H1 (cell line): ENCODE data around the gene GGT6. TPM values are rescaled to one million over a fixed set of nuclear protein-coding genes. Genes with fewer than 3 reads are reported as not detected.
A peak's percentile ranks its signal among the peaks of the same experiment; 100 is the strongest.

Experiments used
- BCL11A ChIP-seq, 2 experiments: IDR thresholded peaks; one replicate each; pipeline ENCODE4 v1.6.1; 2011; ENCODE audit warnings: low read depth in 2 of 2, low read length in 2 of 2, mild to moderate bottlenecking in 2 of 2
- CBX5 ChIP-seq: fragments of 300-800, 300-1000 bp; sonication (generic); IDR thresholded peaks from 2 replicates; pipeline ENCODE4 v1.7.1; 2016; ENCODE audit warnings: antibody characterized with exemption, low read length, low read depth
- CBX8 ChIP-seq: fragments of 300-800, 300-1000 bp; sonication (generic); IDR thresholded peaks from 2 replicates; pipeline ENCODE4 v1.7.1; 2016; ENCODE audit warnings: low read depth, low read length, borderline replicate concordance
- CTBP2 ChIP-seq: IDR thresholded peaks from 2 replicates; pipeline ENCODE4 v1.7.0; 2011; ENCODE audit warnings: borderline replicate concordance, mild to moderate bottlenecking, moderate library complexity, mixed read lengths, low read length; ENCODE audit not compliant: insufficient read depth, insufficient read length
- EGR1 ChIP-seq: IDR thresholded peaks from 2 replicates; pipeline ENCODE4 v1.6.1; 2011; ENCODE audit warnings: low read depth, low read length, borderline replicate concordance
- EZH2 ChIP-seq: fragments of 200-600 bp; sonication (generic); IDR thresholded peaks from 2 replicates; pipeline ENCODE4 v1.7.1; 2012; ENCODE audit warnings: low read depth, mild to moderate bottlenecking, moderate library complexity, low read length, inconsistent platforms; ENCODE audit not compliant: severe bottlenecking
- FOSL1 ChIP-seq: IDR thresholded peaks from 2 replicates; pipeline ENCODE4 v1.6.1; 2011; ENCODE audit warnings: mild to moderate bottlenecking, low read depth, low read length, moderate library complexity; ENCODE audit not compliant: insufficient read depth
- KDM4A ChIP-seq: IDR thresholded peaks from one replicate; pipeline ENCODE4 v1.7.1; 2012; ENCODE audit warnings: low read depth, mild to moderate bottlenecking, moderate library complexity, low read length, inconsistent platforms; ENCODE audit not compliant: severe bottlenecking
- NANOG ChIP-seq: IDR thresholded peaks from 2 replicates; pipeline ENCODE4 v1.6.1; 2011; ENCODE audit warnings: low read length, low read depth, mild to moderate bottlenecking, inconsistent platforms; ENCODE audit not compliant: insufficient read depth, poor library complexity, severe bottlenecking
- PHF8 ChIP-seq: fragments of 200-600 bp; sonication (generic); conservative IDR thresholded peaks from 2 replicates; pipeline ENCODE4 v1.7.1; 2012; ENCODE audit warnings: low read depth, mild to moderate bottlenecking, inconsistent platforms, low read length, moderate library complexity
- POLR2AphosphoS5 ChIP-seq: IDR thresholded peaks from 2 replicates; pipeline ENCODE4 v1.6.1; 2011; ENCODE audit warnings: low read depth, low read length
- RAD21 ChIP-seq, 2 experiments: IDR thresholded peaks in 1 of 2; conservative IDR thresholded peaks in 1 of 2; 2 replicates each; pipeline ENCODE4 v1.6.1; 2011; ENCODE audit warnings: low read depth in 2 of 2, low read length in 2 of 2, improper control_type of control experiment in 1 of 2, inconsistent platforms in 1 of 2, mild to moderate bottlenecking in 1 of 2, moderate library complexity in 1 of 2
- RXRA ChIP-seq: IDR thresholded peaks from 2 replicates; pipeline ENCODE4 v1.6.1; 2011; ENCODE audit warnings: low read depth, mild to moderate bottlenecking, low read length, moderate library complexity; ENCODE audit not compliant: insufficient read depth
- SAP30 ChIP-seq: fragments of 300-600 bp; sonication (generic); IDR thresholded peaks from 2 replicates; pipeline ENCODE4 v1.7.1; 2012; ENCODE audit warnings: low read length, moderate library complexity, mild to moderate bottlenecking, inconsistent platforms; ENCODE audit not compliant: insufficient read depth, insufficient replicate concordance
- SIN3A ChIP-seq, 2 experiments: IDR thresholded peaks in 1 of 2; conservative IDR thresholded peaks in 1 of 2; 2 replicates each; pipeline ENCODE4 v1.6.1; 2011 to 2012; ENCODE audit warnings: low read length in 2 of 2, improper control_type of control experiment in 1 of 2, low read depth in 1 of 2, mild to moderate bottlenecking in 1 of 2
- SIRT6 ChIP-seq: IDR thresholded peaks from one replicate; pipeline ENCODE4 v1.7.1; 2012; ENCODE audit warnings: low read length, inconsistent platforms
- SIX5 ChIP-seq: IDR thresholded peaks from 2 replicates; pipeline ENCODE4 v1.6.1; 2011; ENCODE audit warnings: mild to moderate bottlenecking, low read depth, low read length
- SP2 ChIP-seq: IDR thresholded peaks from 2 replicates; pipeline ENCODE4 v1.6.1; 2012; ENCODE audit warnings: mild to moderate bottlenecking, low read length, inconsistent platforms
- SP4 ChIP-seq: IDR thresholded peaks from 2 replicates; pipeline ENCODE4 v1.6.1; 2012; ENCODE audit warnings: low read length, inconsistent platforms
- TAF1 ChIP-seq: IDR thresholded peaks from 2 replicates; pipeline ENCODE4 v1.6.1; 2011; ENCODE audit warnings: mild to moderate bottlenecking, low read depth, low read length
- TCF12 ChIP-seq: IDR thresholded peaks from 2 replicates; pipeline ENCODE4 v1.6.1; 2011; ENCODE audit warnings: low read depth, mild to moderate bottlenecking, low read length
- YY1 ChIP-seq: IDR thresholded peaks from 2 replicates; pipeline ENCODE4 v1.6.1; 2011; ENCODE audit warnings: low read depth, mild to moderate bottlenecking, low read length
- polyA plus RNA-seq, 7 experiments: library from polyadenylated mRNA; depleted of rRNA in 3 of 7; stranded (reverse) in 5 of 7; unstranded in 2 of 7; fragments of >200 nt in 5 of 7; fragments of 200-250 nt in 2 of 7; gene quantifications; 1 replicate in 5 of 7; 2 replicates in 1 of 7; 4 replicates in 1 of 7; pipeline versions ENCODE4 v1.2.1 to v1.2.3, GENCODE V29; 2011 to 2013; ENCODE audit warnings: missing spikeins in 2 of 7, mixed read lengths in 2 of 7
- total RNA-seq: library from RNA; stranded (reverse); fragmentation: NEBNext Ultra II Directional; extraction: Animal tissue kit (Norgen Biotek cat#: 25700); gene quantifications from 2 replicates; pipeline ENCODE4 v1.2.1, GENCODE V29; 2021
- TF ChIP-seq, protein P1 (sequence below): IDR thresholded peaks from 2 replicates; pipeline ENCODE4 v1.6.1; 2012; ENCODE audit warnings: inconsistent platforms

GGT6 gene
- total and polyA plus RNA-seq, 2 of the 8 experiments (the other 6 are each of a cell fraction or from before 2014, with no cell fraction given): 0.18 TPM; not detected in 1

DNA sequence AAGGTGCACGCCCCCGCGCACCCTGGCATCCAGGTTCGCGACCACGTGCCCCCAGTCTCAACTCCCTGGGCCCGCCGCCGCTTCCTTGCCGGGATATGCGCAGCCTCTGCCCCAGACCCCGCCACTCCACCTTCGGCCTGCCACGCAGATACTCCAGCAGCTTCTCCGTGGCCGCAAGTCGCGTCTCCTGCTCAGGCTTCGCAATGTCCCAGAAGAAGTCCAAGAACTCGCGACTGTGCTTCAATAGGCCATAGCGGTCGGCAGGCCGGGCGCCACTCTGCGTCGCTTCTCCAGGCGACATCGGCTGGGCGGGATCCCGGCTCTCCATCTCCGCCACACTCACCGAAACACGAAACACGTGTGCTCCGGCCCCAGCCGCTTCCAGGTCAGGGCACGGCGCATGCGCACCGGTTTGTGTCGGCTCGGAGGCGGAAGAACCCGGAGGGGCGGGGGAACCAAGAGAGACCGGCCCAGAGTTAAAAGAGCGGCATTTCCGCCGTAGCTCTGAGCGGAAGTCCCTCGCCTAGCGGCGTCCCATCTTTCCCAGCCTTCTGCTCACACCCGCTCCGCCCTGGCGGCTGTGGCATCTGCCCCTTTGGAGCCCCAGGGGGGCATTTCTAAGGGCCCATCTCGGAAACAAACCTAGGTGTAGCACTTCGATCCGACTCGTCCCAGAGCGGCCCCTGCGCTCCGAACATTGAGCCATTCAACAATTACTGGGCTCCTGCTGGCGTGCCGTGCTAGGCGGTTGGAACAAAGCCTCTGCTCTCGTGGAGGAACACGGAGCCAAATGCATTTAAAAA, 5.2 kb downstream of the GGT6 start, which contains the start of gene MYBBP1A (continued):
- TF ChIP-seq CBX5 (no peak), PHF8 (peak; percentile 75), EZH2 (no peak), SP2 (no peak), SIRT6 (no peak), RXRA (no peak), SAP30 (peak; percentile 11), RAD21 (IDR thresholded peaks at IDR 0.05 in 1 of 2, conservative IDR thresholded peaks at IDR 0.05 in 1 of 2; ENCODE audit: low read depth in 2 of 2, low read length in 2 of 2) (no peak), KDM4A (peak; percentile 67), CTBP2 (no peak), YY1 (peak; percentile 48; the same call in 1 of the 2 replicates), TAF1 (peak; percentile 81), SIN3A (conservative IDR thresholded peaks at IDR 0.05 in 1 of 2, IDR thresholded peaks at IDR 0.05 in 1 of 2; ENCODE audit: low read depth in 1 of 2, low read length in 2 of 2) (peak in 1 of 2 experiments; percentile 78; a peak in 1 of 4 replicates), SP4 (no peak), NANOG (no peak), CBX8 (no peak), POLR2AphosphoS5 (peak; percentile 70; the same call in 1 of the 2 replicates), TCF12 (0 out of 2 replicates have a peak, but pooled peaks have one; percentile 4), FOSL1 (no peak), BCL11A (IDR thresholded peaks at IDR 0.05; ENCODE audit: low read depth in 2 of 2, low read length in 2 of 2) (no peak), EGR1 (no peak), SIX5 (no peak)
- TF ChIP-seq, protein P1, sequence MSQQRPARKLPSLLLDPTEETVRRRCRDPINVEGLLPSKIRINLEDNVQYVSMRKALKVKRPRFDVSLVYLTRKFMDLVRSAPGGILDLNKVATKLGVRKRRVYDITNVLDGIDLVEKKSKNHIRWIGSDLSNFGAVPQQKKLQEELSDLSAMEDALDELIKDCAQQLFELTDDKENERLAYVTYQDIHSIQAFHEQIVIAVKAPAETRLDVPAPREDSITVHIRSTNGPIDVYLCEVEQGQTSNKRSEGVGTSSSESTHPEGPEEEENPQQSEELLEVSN: peak; percentile 89
